Endothelial cell of umbilical vein (primary cell): ENCODE results near the gene KATNAL1.
"Not testable (repeated sequence)": the region's sequence is repeated elsewhere in the genome, so short reads cannot be mapped to it uniquely, and the experiment has no call there.

ENCODE experiments used
- EZH2 ChIP-seq: IDR thresholded peaks from 2 replicates; pipeline ENCODE4 v1.6.1; 2012; ENCODE audit warnings: borderline replicate concordance, low read depth, mild to moderate bottlenecking, moderate library complexity, low read length, inconsistent platforms; ENCODE audit not compliant: severe bottlenecking
- FOS ChIP-seq: IDR thresholded peaks from 2 replicates; pipeline ENCODE4 v1.6.1; 2011; ENCODE audit warnings: mild to moderate bottlenecking, low read length, moderate library complexity, borderline replicate concordance; ENCODE audit not compliant: insufficient read depth
- GATA2 ChIP-seq: IDR thresholded peaks from 2 replicates; pipeline ENCODE4 v1.7.0; 2011; ENCODE audit warnings: low read depth, mild to moderate bottlenecking, moderate library complexity, mixed read lengths, low read length; ENCODE audit not compliant: insufficient read length, insufficient read depth
- JUN ChIP-seq: IDR thresholded peaks from 2 replicates; pipeline ENCODE4 v1.6.1; 2011; ENCODE audit warnings: borderline replicate concordance, low read depth; ENCODE audit not compliant: insufficient read length, insufficient read depth
- MYC ChIP-seq: IDR thresholded peaks from one replicate; pipeline ENCODE4 v1.6.1; 2011; ENCODE audit warnings: mild to moderate bottlenecking, low read depth, low read length
- POLR2A ChIP-seq: IDR thresholded peaks from 2 replicates; pipeline ENCODE4 v1.6.1; 2012; ENCODE audit warnings: low read depth, mild to moderate bottlenecking, control low read depth, low read length
- POLR2AphosphoS5 ChIP-seq: IDR thresholded peaks from 2 replicates; pipeline ENCODE4 v1.6.1; 2012; ENCODE audit warnings: low read depth, mild to moderate bottlenecking, control low read depth, low read length, moderate library complexity; ENCODE audit not compliant: insufficient read depth
- TF ChIP-seq, protein P1 (sequence below), 2 donors: IDR thresholded peaks; 1 replicate in 1 of 2; 2 replicates in 1 of 2; pipeline ENCODE4 v1.5.1; 2011; ENCODE audit warnings: low read length in 2 of 2, mild to moderate bottlenecking in 2 of 2, moderate library complexity in 2 of 2, control low read depth in 1 of 2, inconsistent platforms in 1 of 2, low read depth in 1 of 2; ENCODE audit not compliant: insufficient read depth in 1 of 2; ENCODE audit errors: extremely low read depth in 1 of 2
- TF ChIP-seq, protein P2 (sequence below): IDR thresholded peaks from 2 replicates; pipeline ENCODE4 v1.6.1; 2011; ENCODE audit not compliant: insufficient read depth, insufficient read length

DNA sequence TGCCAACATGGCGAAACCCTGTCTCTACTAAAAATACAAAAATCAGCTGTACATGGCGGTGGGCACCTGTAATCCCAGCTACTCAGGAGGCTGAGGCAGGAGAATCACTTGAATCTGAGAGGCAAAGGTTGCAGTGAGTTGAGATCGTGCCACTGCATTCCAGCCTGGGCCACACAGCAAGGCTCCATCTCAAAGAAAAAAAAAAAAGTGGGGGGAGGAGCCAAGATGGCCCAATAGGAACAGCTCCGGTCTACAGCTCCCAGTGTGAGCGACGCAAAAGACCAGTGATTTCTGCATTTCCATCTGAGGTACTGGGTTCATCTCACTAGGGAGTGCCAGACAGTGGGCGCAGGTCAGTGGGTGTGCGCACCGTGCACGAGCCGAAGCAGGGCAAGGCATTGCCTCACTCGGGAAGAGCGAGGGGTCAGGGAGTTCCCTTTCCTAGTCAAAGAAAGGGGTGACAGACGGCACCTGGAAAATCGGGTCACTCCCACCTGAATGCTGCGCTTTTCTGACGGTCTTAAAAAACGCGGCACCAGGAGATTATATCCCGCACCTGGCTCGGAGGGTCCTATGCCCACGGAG lies 48.1 kb downstream of the KATNAL1 start:
- TF ChIP-seq POLR2A, POLR2AphosphoS5, GATA2, EZH2, FOS, JUN, MYC: not testable (repeated sequence)
- TF ChIP-seq, protein P1, sequence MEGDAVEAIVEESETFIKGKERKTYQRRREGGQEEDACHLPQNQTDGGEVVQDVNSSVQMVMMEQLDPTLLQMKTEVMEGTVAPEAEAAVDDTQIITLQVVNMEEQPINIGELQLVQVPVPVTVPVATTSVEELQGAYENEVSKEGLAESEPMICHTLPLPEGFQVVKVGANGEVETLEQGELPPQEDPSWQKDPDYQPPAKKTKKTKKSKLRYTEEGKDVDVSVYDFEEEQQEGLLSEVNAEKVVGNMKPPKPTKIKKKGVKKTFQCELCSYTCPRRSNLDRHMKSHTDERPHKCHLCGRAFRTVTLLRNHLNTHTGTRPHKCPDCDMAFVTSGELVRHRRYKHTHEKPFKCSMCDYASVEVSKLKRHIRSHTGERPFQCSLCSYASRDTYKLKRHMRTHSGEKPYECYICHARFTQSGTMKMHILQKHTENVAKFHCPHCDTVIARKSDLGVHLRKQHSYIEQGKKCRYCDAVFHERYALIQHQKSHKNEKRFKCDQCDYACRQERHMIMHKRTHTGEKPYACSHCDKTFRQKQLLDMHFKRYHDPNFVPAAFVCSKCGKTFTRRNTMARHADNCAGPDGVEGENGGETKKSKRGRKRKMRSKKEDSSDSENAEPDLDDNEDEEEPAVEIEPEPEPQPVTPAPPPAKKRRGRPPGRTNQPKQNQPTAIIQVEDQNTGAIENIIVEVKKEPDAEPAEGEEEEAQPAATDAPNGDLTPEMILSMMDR (IDR thresholded peaks at IDR 0.05; ENCODE audit: extremely low read depth in 1 of 2, insufficient read depth in 1 of 2, low read depth in 1 of 2, low read length in 2 of 2) = not testable (repeated sequence)
- TF ChIP-seq, protein P2, sequence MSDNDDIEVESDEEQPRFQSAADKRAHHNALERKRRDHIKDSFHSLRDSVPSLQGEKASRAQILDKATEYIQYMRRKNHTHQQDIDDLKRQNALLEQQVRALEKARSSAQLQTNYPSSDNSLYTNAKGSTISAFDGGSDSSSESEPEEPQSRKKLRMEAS = not testable (repeated sequence)
